ENCODE measurements around the gene LATS2.
A peak's percentile ranks its signal among the peaks of the same experiment; 100 is the strongest.

LATS2 gene

GRCh38 chr13:21075379-21076249, 14.2 kb upstream of the LATS2 start:
- DNase-seq (ENCODE audit: low read depth): no peak
- peak overlapping the region; percentile 45 for H3K4me3 ChIP-seq (ENCODE audit: low read length)
- no peak for TF ChIP-seq CTCF (conservative IDR thresholded peaks at IDR 0.05; ENCODE audit: low read length)

GRCh38 chr13:21075011-21075378, 13.6 kb upstream of the LATS2 start:
- no peak for DNase-seq (ENCODE audit: low read depth)
- TF ChIP-seq CTCF (conservative IDR thresholded peaks at IDR 0.05; ENCODE audit: low read length): no peak
- H3K4me3 ChIP-seq (ENCODE audit: low read length): no peak overlapping the region; the same call in 1 of the 2 replicates

GRCh38 chr13:21074546-21074945, 13.2 kb upstream of the LATS2 start:
- DNase-seq (ENCODE audit: low read depth): peak; percentile 51
- H3K4me3 ChIP-seq (ENCODE audit: low read length): peak overlapping the region; percentile 20; the same call in 1 of the 2 replicates
- TF ChIP-seq CTCF (conservative IDR thresholded peaks at IDR 0.05; ENCODE audit: low read length): 0 out of 2 replicates have a peak, but pooled peaks have one; percentile 7

- TF ChIP-seq CTCF (conservative IDR thresholded peaks at IDR 0.05; ENCODE audit: low read length): no peak
- DNase-seq (ENCODE audit: low read depth): peak; percentile 58
- no peak overlapping the region for H3K4me3 ChIP-seq (ENCODE audit: low read length)
These were observed 10.5 kb upstream of the LATS2 start for GRCh38 chr13:21071924-21072323.

GRCh38 chr13:21071015-21071414, 9.6 kb upstream of the LATS2 start:
- DNase-seq (ENCODE audit: low read depth): peak; percentile 76
- no peak for TF ChIP-seq CTCF (conservative IDR thresholded peaks at IDR 0.05; ENCODE audit: low read length)
- H3K4me3 ChIP-seq (ENCODE audit: low read length): no peak overlapping the region

- DNase-seq (ENCODE audit: low read depth): peak; percentile 98
- H3K4me3 ChIP-seq (ENCODE audit: low read length): no peak overlapping the region
- no peak for TF ChIP-seq CTCF (conservative IDR thresholded peaks at IDR 0.05; ENCODE audit: low read length)
These were observed 8.2 kb upstream of the LATS2 start for GRCh38 chr13:21069561-21070004.

- H3K4me3 ChIP-seq (ENCODE audit: low read length): no peak overlapping the region
- TF ChIP-seq CTCF (conservative IDR thresholded peaks at IDR 0.05; ENCODE audit: low read length): no peak
- DNase-seq (ENCODE audit: low read depth): no peak
These were observed 6.5 kb upstream of the LATS2 start for GRCh38 chr13:21067848-21068247.
